GM12878 (cell line): ENCODE results near the gene VANGL1. TPM values are rescaled to one million over a fixed set of nuclear protein-coding genes. Genes with fewer than 3 reads are reported as not detected.

Source experiments
- ATAC-seq: fragments of 200-7000 bp; cut with Tn5 transposase; 3 replicates; pipeline ENCODE4 v1.9.1; 2020; ENCODE audit warnings: mild to moderate bottlenecking, moderate library complexity
- BruUV-seq: library from RNA; stranded (reverse); fragments of 400-500 nt; replicated peaks from 2 replicates; lab custom pipeline; 2021; lab: Mats Ljungman, UMichigan
- CTCF ChIA-PET: fragments of 300-600 bp; sonication (Branson Sonifier 250); formaldehyde crosslinking; extraction: SDS; loops from one replicate; lab custom pipeline; 2021; ENCODE audit warnings: inconsistent platforms; lab: Yijun Ruan, JAX
- POLR2A ChIA-PET: fragments of 350-600 bp; formaldehyde crosslinking; extraction: SDS; loops from one replicate; lab custom pipeline; 2021; ENCODE audit warnings: inconsistent platforms; lab: Charles Lee
- RAD21 ChIA-PET: fragments of 300-600 bp; sonication (Branson Sonifier 250); formaldehyde crosslinking; loops from one replicate; lab custom pipeline; 2023; ENCODE audit warnings: antibody characterized with exemption; ENCODE audit not compliant: unreplicated experiment; lab: Charles Lee
- SMC1A ChIA-PET: fragments of 300-600 bp; sonication (Branson Sonifier 250); formaldehyde crosslinking; loops from one replicate; lab custom pipeline; 2023; ENCODE audit not compliant: unreplicated experiment, uncharacterized antibody; lab: Charles Lee
- DNase-seq: peaks from one replicate; pipeline ENCODE4 v3.0.0-alpha.2; 2011; ENCODE audit warnings: low read depth, low spot score
- FAIRE-seq: peaks from 3 replicates; lab custom pipeline; 2011; peaks lifted over from hg19 to GRCh38; lab: Jason Lieb, UNC
- H2AFZ ChIP-seq: 2 replicates; pipeline ENCODE4 v1.6.0; 2011; ENCODE audit warnings: low read depth, low read length, control low read depth; ENCODE audit not compliant: control insufficient read depth
- H3K27ac ChIP-seq: 2 replicates; pipeline ENCODE4 v1.5.1; 2011; ENCODE audit warnings: control low read depth; ENCODE audit not compliant: control insufficient read depth, insufficient read depth
- H3K27me3 ChIP-seq, 2 experiments: replicated peaks in 1 of 2; 2 replicates each; pipeline versions ENCODE4 v1.6.0 to v1.6.1; 2011; ENCODE audit warnings: low read length in 1 of 2; ENCODE audit not compliant: control insufficient read depth in 2 of 2, insufficient read depth in 2 of 2
- H3K36me3 ChIP-seq, 2 experiments: 2 replicates each; pipeline ENCODE4 v1.5.1; 2011; ENCODE audit warnings: low read length in 1 of 2; ENCODE audit not compliant: control insufficient read depth in 2 of 2, insufficient read depth in 2 of 2
- H3K4me1 ChIP-seq: 2 replicates; pipeline ENCODE4 v1.6.1; 2011; ENCODE audit warnings: mild to moderate bottlenecking, low read length, moderate library complexity, mixed read lengths; ENCODE audit not compliant: control insufficient read depth, insufficient read depth
- H3K4me2 ChIP-seq: 2 replicates; pipeline ENCODE4 v1.6.0; 2011; ENCODE audit warnings: control low read depth; ENCODE audit not compliant: control insufficient read depth, insufficient read depth
- H3K4me3 ChIP-seq: fragments of 200-600 bp; sonication (generic); 2 replicates; pipeline ENCODE4 v1.5.1; 2016
- H3K79me2 ChIP-seq: 2 replicates; pipeline ENCODE4 v1.6.0; 2011; ENCODE audit warnings: low read length; ENCODE audit not compliant: control insufficient read depth, insufficient read depth
- H3K9ac ChIP-seq: 2 replicates; pipeline ENCODE4 v1.8.0; 2011; ENCODE audit warnings: low read length, control low read depth, mixed read lengths; ENCODE audit not compliant: control insufficient read depth, insufficient read depth
- H3K9me3 ChIP-seq: replicated peaks from 3 replicates; pipeline ENCODE4 v1.5.1; 2011; ENCODE audit warnings: mild to moderate bottlenecking, low read length; ENCODE audit not compliant: control insufficient read depth, insufficient read depth
- H4K20me1 ChIP-seq: 2 replicates; pipeline ENCODE4 v1.6.0; 2011; ENCODE audit not compliant: control insufficient read depth, insufficient read depth
- CBFB ChIP-seq: IDR thresholded peaks from 2 replicates; pipeline ENCODE4 v1.6.1; 2016; ENCODE audit warnings: antibody characterized with exemption, low read depth
- CREM ChIP-seq: IDR thresholded peaks from 2 replicates; pipeline ENCODE4 v1.6.1; 2014; ENCODE audit warnings: antibody characterized with exemption, low read depth
- FOXM1 ChIP-seq: IDR thresholded peaks from 2 replicates; pipeline ENCODE4 v1.6.1; 2012; ENCODE audit warnings: low read depth, mild to moderate bottlenecking, inconsistent platforms, low read length, moderate library complexity
- NBN ChIP-seq: fragments of 450-650 bp; IDR thresholded peaks from 2 replicates; pipeline ENCODE4 v1.6.1; 2016
- NFYB ChIP-seq: IDR thresholded peaks from 2 replicates; pipeline ENCODE4 v1.6.1; 2011; ENCODE audit warnings: low read depth, mild to moderate bottlenecking, low read length, improper control_type of control experiment, moderate library complexity; ENCODE audit not compliant: insufficient read depth
- PAX8 ChIP-seq: fragments of 450-650 bp; IDR thresholded peaks from 2 replicates; pipeline ENCODE4 v1.6.1; 2017; ENCODE audit warnings: mild to moderate bottlenecking, moderate library complexity
- SREBF1 ChIP-seq: IDR thresholded peaks from 2 replicates; pipeline ENCODE4 v1.6.1; 2012; ENCODE audit warnings: mild to moderate bottlenecking, low read length
- SUPT20H ChIP-seq: IDR thresholded peaks from 2 replicates; pipeline ENCODE4 v1.6.1; 2011; ENCODE audit warnings: low read depth, mild to moderate bottlenecking, low read length, moderate library complexity, borderline replicate concordance; ENCODE audit not compliant: control insufficient read depth
- ZNF207 ChIP-seq: fragments of 450-650 bp; IDR thresholded peaks from 2 replicates; pipeline ENCODE4 v1.6.1; 2014; ENCODE audit warnings: antibody characterized with exemption, mild to moderate bottlenecking, borderline replicate concordance
- ZNF217 ChIP-seq: fragments of 450-650 bp; IDR thresholded peaks from 2 replicates; pipeline ENCODE4 v1.6.1; 2017; ENCODE audit warnings: antibody characterized with exemption, mild to moderate bottlenecking
- WGBS: methylation state at CpG from one replicate; pipeline ENCODE4 v1.1.6; 2016; ENCODE audit warnings: low lambda C conversion rate; ENCODE audit not compliant: insufficient replicate concordance, insufficient coverage; ENCODE audit errors: missing lambda C conversion rate; 5-methylcytosine and 5-hydroxymethylcytosine counted together
- in situ Hi-C: fragments of 300-500 bp; cut with MboI; formaldehyde crosslinking; loops from 9 replicates; pipeline ENCODE4 v1.14.3; 2018; ENCODE audit warnings: mixed read lengths
- intact Hi-C: fragments of 100-400 bp; cut with micrococcal nuclease; formaldehyde crosslinking; loops from one replicate; pipeline ENCODE4 v1.14.2; 2022; ENCODE audit not compliant: unreplicated experiment
- polyA plus RNA-seq, 11 experiments: library from polyadenylated mRNA; depleted of rRNA in 4 of 11; unstranded in 6 of 11; stranded (reverse) in 5 of 11; fragments of >200 nt; fragmentation: Nextera tagmentation in 4 of 11; fragmentation: Illumina TruSeq in 1 of 11; extraction: Ambion mirVana in 4 of 11; extraction: Trizol in 1 of 11; gene quantifications; 1 replicate in 1 of 11; 2 replicates in 10 of 11; pipeline versions ENCODE4 v1.2.1 to v1.2.3, GENCODE V29; 2011 to 2016; ENCODE audit warnings: inconsistent platforms in 2 of 11, missing spikeins in 2 of 11, low read depth in 1 of 11
- total RNA-seq, 4 experiments: library from RNA; depleted of rRNA in 3 of 4; stranded (reverse); fragments of >200 nt in 3 of 4; fragmentation: Illumina TruSeq in 1 of 4; extraction: Trizol in 1 of 4; gene quantifications; 2 replicates each; pipeline versions ENCODE4 v1.2.1 to v1.2.3, GENCODE V29; 2013 to 2021
- TF ChIP-seq, protein P1 (sequence below): IDR thresholded peaks from 2 replicates; pipeline ENCODE4 v1.6.1; 2012; ENCODE audit warnings: mild to moderate bottlenecking, low read depth, low read length

The VANGL1 gene
- total and polyA plus RNA-seq, 10 of the 15 experiments (the other 5 are each of a cell fraction or from before 2014, with no cell fraction given): 0.71 to 12.9 (median 6.3) TPM

DNA sequence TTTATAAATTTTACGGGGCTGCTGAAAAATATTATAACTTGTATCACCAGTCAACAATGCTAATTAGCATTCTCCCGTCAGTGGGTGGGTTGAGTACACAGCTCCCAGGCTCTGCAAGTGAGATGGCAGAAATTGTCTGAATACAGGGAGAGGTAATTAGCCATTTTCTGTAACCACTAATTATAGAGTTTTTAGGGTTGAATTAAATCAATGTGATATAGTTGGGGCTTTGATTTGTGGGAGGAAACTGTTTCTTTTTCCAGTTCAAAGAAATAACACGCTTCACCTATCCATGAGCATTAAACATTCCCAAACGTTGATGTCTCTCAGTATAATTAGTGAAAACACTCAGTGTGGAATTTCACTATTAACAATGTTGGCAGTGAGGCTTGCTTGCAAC is 1.5 kb downstream of the VANGL1 start:
- ChIA-PET CTCF (interaction anchor here (1.1 to 8.3 kb wide), 2 partner anchors 35 to 63 kb away, joined by 4 to 57 read pairs; no protein-coding TSS in a partner anchor), SMC1A (interaction anchor here (1.5 kb wide), 1 partner anchor 63 kb away, joined by 4 read pairs; no protein-coding TSS in a partner anchor), RAD21 (interaction anchor here (0.9 to 1.1 kb wide), 2 partner anchors 35 to 64 kb away, joined by 4 to 6 read pairs; no protein-coding TSS in a partner anchor), POLR2A (no interaction called here)
- BruUV-seq: TSS peak; percentile 50
- FAIRE-seq: no peak
- peak overlapping the region; percentile 68 for H3K4me2 ChIP-seq
- TF ChIP-seq CREM (0 out of 2 replicates have a peak, but pooled peaks have one; percentile 2), CBFB (no peak)
- H3K9me3 ChIP-seq: peaks cover 5% of the 10 kb centered on the region; the same call in 1 of the 3 replicates
- H2AFZ ChIP-seq: no peak overlapping the region; the same call in 1 of the 2 replicates
- WGBS: 78% methylated on average over 4 of the region's 4 CpGs
- ATAC-seq: no peak
- in situ Hi-C loops: no loop called here
- H4K20me1 ChIP-seq: no peaks in the 10 kb centered on the region
- peaks cover 12% of the 10 kb centered on the region for H3K79me2 ChIP-seq
- no peaks in the 10 kb centered on the region for H3K36me3 ChIP-seq
- intact Hi-C loops: no loop called here
- peak overlapping the region; percentile 52; the same call in 1 of the 2 replicates for H3K27ac ChIP-seq
- no peak for DNase-seq
- H3K27me3 ChIP-seq: no peaks in the 10 kb centered on the region
- H3K9ac ChIP-seq: peak overlapping the region; percentile 69
- peak overlapping the region; percentile 90 for H3K4me3 ChIP-seq
- H3K4me1 ChIP-seq: peaks cover 15% of the 10 kb centered on the region

DNA sequence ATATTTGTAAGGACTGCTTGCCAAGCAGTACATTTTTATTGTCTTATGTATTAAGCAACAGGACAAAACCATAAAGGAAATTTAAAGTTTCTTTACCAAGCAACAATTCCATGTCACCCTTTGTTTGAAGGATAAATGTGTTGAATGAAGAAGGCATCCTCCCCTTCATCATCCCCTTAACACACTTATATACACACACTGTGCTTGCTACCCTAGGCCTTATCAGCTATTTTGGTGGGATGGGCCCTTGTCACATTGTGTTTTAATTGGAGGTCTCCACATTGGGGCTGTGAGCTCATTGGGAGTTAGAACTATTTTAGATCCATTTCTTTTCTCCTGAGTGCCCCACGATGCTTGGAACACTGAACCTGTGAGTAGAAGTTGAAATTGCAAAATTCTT is 1.9 kb downstream of the VANGL1 start:
- POLR2A ChIA-PET: no interaction called here
- H2AFZ ChIP-seq: no peak overlapping the region
- H3K4me2 ChIP-seq: peak overlapping the region; percentile 68
- TF ChIP-seq FOXM1 (no peak), NFYB (no peak), PAX8 (no peak), ZNF217 (no peak), ZNF207 (no peak), NBN (no peak), SUPT20H (no peak), SREBF1 (no peak)
- TF ChIP-seq, protein P1, sequence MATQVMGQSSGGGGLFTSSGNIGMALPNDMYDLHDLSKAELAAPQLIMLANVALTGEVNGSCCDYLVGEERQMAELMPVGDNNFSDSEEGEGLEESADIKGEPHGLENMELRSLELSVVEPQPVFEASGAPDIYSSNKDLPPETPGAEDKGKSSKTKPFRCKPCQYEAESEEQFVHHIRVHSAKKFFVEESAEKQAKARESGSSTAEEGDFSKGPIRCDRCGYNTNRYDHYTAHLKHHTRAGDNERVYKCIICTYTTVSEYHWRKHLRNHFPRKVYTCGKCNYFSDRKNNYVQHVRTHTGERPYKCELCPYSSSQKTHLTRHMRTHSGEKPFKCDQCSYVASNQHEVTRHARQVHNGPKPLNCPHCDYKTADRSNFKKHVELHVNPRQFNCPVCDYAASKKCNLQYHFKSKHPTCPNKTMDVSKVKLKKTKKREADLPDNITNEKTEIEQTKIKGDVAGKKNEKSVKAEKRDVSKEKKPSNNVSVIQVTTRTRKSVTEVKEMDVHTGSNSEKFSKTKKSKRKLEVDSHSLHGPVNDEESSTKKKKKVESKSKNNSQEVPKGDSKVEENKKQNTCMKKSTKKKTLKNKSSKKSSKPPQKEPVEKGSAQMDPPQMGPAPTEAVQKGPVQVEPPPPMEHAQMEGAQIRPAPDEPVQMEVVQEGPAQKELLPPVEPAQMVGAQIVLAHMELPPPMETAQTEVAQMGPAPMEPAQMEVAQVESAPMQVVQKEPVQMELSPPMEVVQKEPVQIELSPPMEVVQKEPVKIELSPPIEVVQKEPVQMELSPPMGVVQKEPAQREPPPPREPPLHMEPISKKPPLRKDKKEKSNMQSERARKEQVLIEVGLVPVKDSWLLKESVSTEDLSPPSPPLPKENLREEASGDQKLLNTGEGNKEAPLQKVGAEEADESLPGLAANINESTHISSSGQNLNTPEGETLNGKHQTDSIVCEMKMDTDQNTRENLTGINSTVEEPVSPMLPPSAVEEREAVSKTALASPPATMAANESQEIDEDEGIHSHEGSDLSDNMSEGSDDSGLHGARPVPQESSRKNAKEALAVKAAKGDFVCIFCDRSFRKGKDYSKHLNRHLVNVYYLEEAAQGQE: no peak
- RAD21 ChIA-PET: interaction anchor here (0.7 to 0.9 kb wide), 2 partner anchors 35 to 82 kb away, joined by 3 to 4 read pairs; no protein-coding TSS in a partner anchor
- peaks cover 13% of the 10 kb centered on the region for H3K79me2 ChIP-seq
- 0 out of 2 replicates have a peak overlapping the region, but pooled peaks have one; percentile 69 for H3K9ac ChIP-seq
- H3K27ac ChIP-seq: no peak overlapping the region
- no peak for ATAC-seq
- H3K4me1 ChIP-seq: peaks cover 20% of the 10 kb centered on the region
- intact Hi-C loops: no loop called here
- FAIRE-seq: no peak
- SMC1A ChIA-PET: interaction anchor here (1.5 kb wide), 1 partner anchor 63 kb away, joined by 4 read pairs; no protein-coding TSS in a partner anchor
- H3K36me3 ChIP-seq: no peaks in the 10 kb centered on the region
- 100% methylated on average over 1 of the region's 1 CpG for WGBS
- H3K4me3 ChIP-seq: peak overlapping the region; percentile 90
- CTCF ChIA-PET: interaction anchor here (8.3 kb wide), 1 partner anchor 63 kb away, joined by 57 read pairs; no protein-coding TSS in a partner anchor
- no peak for DNase-seq
- peaks cover 5% of the 10 kb centered on the region; the same call in 1 of the 3 replicates for H3K9me3 ChIP-seq
- in situ Hi-C loops: no loop called here
- H3K27me3 ChIP-seq: no peaks in the 10 kb centered on the region
- BruUV-seq: no TSS peak
- H4K20me1 ChIP-seq: no peaks in the 10 kb centered on the region
